Measurements from ENCODE around the gene DSC2.
"Not testable (repeated sequence)": the region's sequence is repeated elsewhere in the genome, so short reads cannot be mapped to it uniquely, and the experiment has no call there.

Gene DSC2

DNA sequence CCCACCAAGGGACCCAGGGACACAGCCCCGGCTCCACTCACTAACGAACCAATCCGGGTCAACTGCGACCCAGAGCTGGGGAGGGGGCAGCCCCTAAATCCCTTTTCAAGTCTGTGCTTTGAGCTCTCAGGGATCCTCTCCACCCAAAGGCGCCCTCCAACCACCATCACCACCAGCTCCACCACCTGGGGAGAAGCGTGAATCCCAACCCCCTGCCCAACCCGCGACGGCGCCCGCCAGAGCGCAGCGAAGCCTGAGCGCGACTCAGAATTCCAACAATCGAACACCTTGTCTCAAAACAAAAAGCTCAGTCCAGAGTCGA, 60.2 kb downstream of the DSC2 start:
- peak in 1 of 2 experiments; percentile 68 for DNase-seq

DNA sequence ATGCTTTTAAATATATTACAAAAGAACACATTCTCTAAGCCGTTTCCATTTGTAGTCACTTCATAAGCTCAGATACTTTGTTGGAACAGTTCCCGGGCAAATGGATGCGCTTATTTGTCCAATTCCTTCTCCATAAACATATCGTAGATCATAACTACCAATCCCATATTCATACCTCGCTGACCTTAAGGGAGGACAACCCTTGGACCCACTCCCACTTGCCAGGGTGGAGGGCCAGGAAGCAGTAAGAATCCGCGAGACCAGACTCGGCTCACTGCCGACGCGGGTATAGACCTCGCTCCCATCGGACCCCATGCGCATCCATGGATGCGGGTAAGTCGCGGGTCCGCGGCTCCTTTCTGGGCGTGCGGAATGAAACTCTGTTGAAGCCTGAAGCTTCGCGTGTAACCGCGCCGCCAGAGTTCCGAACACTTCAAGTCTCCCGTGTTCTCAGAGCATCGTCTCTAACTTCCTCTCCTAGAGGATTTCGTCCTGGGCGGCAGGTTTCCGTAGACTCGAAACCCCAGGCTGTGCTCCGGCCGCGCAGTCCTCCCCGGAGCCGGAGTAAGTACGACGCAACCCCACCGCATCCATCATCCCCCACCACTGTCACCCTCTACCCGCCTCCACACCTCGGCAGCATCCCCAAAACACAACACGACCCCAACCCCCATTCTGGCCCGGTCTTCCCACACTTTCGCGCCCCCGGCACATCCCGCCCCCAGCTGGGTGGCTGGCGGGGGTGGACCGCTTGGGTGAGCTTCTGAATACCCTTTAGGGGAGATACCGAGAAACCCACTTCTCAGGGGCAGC, 60.7 kb downstream of the DSC2 start:
- DNase-seq: peak in 1 of 2 experiments; percentile 44

DNA sequence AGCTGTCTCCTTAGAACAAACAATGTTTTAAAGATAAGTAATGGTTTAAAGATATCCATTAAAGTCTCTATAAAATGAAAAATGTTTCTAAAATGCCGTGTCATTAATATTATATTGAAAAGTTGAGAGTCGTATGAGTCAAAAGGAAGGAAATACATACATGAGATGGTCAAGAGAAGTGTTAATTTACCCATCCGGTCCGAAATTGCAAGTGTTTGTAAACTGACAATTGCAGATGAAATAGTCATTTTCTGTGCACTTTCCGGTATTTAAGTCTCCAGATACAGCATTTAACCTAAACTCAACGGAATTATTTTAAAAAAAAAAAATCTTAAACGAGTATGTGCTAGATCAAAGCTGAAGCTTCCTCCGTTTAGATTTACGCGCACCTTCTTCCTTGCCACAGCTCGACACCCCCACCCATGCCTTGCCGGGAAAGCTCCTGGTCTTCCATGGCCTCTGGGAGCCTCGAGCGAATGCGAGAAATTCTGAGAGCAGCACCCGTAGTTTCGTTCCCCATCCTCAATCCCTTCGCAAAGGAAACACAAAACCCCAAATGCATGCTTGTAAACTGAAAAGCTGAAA, 61.4 kb downstream of the DSC2 start:
- DNase-seq: no peak

DNA sequence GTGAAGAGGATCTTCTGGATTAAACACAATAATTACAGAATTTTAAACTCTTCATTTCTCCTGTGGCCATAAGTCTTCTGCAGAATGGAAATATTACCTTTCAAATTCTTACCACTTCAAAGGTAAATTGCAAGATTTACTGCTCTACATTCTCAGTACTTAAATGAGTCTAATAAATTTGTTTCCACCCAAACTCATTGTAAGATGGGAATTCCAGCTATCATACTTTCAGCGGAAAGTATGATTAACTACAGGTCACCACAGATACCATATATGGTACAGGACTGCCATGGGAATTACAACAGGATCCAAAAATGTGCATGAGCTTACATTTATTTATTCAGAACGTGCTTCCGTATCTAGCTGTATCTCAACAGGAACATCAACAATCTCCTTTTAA, 62.8 kb downstream of the DSC2 start:
- no peak for DNase-seq

DNA sequence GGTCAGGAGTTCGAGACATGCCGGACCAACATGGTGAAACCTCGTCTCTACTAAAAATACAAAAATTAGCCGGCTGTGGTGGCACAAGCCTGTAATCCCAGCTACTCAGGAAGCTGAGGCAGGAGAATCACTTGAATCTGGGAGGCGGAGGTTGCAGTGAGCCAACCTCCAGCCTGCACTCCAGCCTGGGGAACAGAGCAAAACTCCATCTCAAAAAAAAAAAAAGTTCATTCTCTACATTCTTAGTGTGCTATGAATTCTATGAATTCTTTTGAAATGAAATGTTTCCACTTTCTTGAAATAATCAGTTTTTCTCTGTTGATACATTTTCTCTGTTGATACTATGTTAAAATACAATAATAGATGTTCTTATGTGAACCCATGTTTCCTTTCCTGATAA, 64.5 kb downstream of the DSC2 start:
- DNase-seq: not testable (repeated sequence)

DNA sequence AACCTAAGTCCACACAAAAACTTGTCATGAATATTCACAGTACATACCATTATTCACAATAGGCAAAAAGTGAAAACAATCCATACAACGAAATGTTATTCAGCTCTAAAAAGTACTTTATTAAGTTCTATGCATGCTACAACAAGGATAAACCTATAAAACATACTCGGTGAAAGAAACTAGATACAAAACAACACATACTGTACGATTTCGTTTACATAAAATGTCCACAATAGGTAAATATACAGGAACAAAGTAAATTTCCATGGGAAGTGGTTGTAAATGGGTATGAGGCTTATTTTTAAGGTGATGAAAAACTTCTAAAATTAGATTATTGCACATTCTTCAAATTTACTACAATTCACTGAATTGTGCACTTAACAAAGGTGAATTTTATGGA, 67.7 kb downstream of the DSC2 start:
- no peak for DNase-seq

DNA sequence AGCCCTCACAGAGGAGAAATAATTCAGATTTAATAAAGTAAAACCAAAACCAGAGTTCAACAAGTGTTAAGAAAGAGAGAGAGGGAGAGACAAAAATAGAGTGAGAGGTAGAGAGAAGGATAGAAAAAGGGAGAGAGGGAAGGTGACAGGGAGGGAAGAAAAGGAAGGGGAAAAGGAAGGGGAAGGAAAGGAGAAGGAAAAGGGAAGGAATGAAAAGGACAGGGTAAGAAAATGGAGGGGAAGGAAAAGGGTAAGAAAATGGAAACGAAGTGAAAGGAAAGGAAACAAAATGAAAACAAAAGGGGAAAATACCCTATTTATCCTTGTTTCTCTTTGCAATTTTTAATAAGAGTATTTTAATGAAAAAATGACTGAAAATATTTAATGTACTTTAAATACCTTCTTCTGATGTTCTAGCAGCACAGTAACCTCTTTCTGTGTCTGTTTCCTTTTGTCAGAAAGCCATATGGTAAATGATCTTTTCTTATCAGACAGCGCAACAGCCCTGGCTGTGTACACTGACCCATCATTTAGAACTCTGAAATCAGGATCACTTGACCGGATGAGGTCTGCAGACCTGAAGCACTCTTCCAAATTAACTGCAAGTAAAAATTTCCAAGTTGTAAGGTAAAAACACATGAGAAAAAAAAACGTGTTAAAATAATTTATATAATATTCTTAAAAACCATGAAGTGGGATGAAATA, 71.5 kb downstream of the DSC2 start:
- DNase-seq: no peak

DNA sequence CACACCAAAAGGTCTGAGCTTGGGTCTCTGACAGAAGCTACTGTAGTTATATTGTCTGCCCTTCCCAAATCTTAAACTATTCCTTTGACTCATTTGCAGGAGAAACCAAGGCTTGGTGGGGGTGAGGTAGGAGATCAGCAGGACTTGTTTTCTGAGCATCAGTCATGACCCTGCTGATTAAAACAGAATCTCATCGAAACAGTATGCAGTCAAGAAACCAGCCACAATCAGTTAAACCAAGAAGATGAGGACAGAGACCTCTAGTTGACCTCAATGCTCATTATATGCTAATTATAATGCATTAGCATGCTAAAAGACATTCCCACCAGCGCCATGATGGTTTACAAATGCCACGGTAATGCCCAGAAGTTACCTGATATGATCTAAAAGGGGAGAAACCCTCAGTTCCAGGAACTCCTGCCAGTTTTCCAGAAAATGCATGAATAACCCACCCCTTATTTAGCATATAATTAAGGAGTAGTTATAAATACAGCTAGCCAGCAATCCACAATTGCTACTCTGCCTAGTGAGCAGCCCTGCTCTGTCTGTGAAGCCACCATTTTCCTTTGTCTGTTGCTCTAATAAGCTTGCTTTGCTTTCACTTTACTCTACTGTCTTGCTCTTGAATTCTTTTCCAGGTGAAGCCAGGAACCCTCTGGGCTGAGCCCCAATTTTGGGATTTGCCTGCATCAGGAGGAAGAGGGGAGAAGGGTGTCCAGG, 86.3 kb downstream of the DSC2 start:
- DNase-seq: no peak

DNA sequence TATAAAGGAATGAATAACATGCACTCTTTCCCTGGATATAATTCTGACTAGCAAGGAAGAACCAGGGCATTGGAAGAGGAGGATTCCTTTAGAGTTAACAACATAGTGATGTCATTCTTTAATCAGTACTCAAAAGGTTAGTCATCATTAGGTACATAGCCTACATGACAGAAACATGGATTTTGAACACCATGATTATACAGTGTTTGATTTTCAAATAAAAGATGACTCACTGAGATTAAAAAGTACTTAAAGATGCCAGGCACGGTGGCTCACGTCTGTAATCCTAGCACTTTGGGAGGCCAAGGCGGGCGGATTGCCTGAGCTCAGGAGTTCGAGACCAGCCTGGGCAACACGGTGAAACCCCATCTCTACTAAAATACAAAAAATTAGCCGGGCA, 90.8 kb downstream of the DSC2 start:
- DNase-seq: not testable (repeated sequence)

DNA sequence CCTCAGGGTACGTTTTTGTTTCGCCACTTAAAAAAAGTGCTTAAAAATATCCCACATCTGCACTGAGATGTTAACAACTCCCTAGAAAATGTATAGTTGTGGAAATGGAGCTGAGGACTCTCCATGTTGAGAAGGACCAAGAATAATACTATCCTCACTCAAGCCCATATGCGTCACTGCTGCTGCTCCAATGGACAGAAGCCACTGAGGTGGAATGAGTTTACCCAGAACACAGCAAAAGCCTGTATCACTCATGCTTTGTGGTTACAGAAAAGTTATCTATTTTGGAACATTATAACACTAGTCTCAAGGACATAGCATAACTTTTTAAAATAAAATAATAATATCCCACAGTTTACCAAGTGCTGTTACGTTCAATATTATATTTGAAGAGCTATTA, 91.6 kb downstream of the DSC2 start:
- DNase-seq: no peak

Data from NCI-H526 (cell line).